GM23338 (cell line): ENCODE data around the gene SMOC1. TPM values are rescaled to one million over a fixed set of nuclear protein-coding genes. Genes with fewer than 3 reads are reported as not detected.

Experiments
- ATAC-seq: fragments of 200-7000 bp; cut with Tn5 transposase; 3 replicates; pipeline ENCODE4 v1.9.1; 2020
- DNase-seq: peaks from one replicate; pipeline ENCODE4 v3.0.0-alpha.2; 2015; ENCODE audit warnings: low spot score
- H2AFZ ChIP-seq: fragments of 200-600 bp; sonication (generic); 2 replicates; pipeline ENCODE4 v1.8.0; 2016; ENCODE audit warnings: antibody characterized with exemption, mild to moderate bottlenecking, moderate library complexity
- H3F3A ChIP-seq: fragments of 200-600 bp; sonication (generic); replicated peaks from 2 replicates; pipeline ENCODE4 v1.8.0; 2017; ENCODE audit warnings: antibody characterized with exemption, mixed run types, low read depth
- H3K27ac ChIP-seq: fragments of 200-600 bp; sonication (generic); 2 replicates; pipeline ENCODE4 v1.6.1; 2016; ENCODE audit warnings: low read depth
- H3K27me3 ChIP-seq: fragments of 200-600 bp; sonication (generic); 2 replicates; pipeline ENCODE4 v1.8.0; 2016; ENCODE audit warnings: mild to moderate bottlenecking, mixed run types, moderate library complexity; ENCODE audit not compliant: insufficient read depth
- H3K36me3 ChIP-seq: fragments of 200-600 bp; sonication (generic); 2 replicates; pipeline ENCODE4 v1.8.0; 2016; ENCODE audit warnings: mild to moderate bottlenecking; ENCODE audit not compliant: insufficient read depth
- H3K4me1 ChIP-seq: fragments of 200-600 bp; sonication (generic); 2 replicates; pipeline ENCODE4 v1.8.0; 2016; ENCODE audit warnings: mild to moderate bottlenecking, moderate library complexity; ENCODE audit not compliant: insufficient read depth
- H3K4me2 ChIP-seq: fragments of 200-600 bp; sonication (generic); 2 replicates; pipeline ENCODE4 v1.7.1; 2017; ENCODE audit warnings: mixed run types
- H3K4me3 ChIP-seq: fragments of 200-600 bp; sonication (generic); 2 replicates; pipeline ENCODE4 v1.6.1; 2016; ENCODE audit warnings: mixed run types
- H3K79me2 ChIP-seq: fragments of 200-600 bp; sonication (generic); replicated peaks from 2 replicates; pipeline ENCODE4 v1.8.0; 2017; ENCODE audit warnings: mild to moderate bottlenecking; ENCODE audit not compliant: insufficient read depth
- H3K9me2 ChIP-seq: fragments of 200-600 bp; sonication (generic); 2 replicates; pipeline ENCODE4 v1.8.0; 2017; ENCODE audit not compliant: insufficient read depth
- H4K20me1 ChIP-seq: fragments of 200-600 bp; sonication (generic); replicated peaks from 2 replicates; pipeline ENCODE4 v1.8.0; 2017; ENCODE audit warnings: mild to moderate bottlenecking; ENCODE audit not compliant: insufficient read depth
- H3K27ac Mint-ChIP-seq: 2 replicates; pipeline ENCODE4 v1.8.0; 2020; ENCODE audit warnings: inconsistent platforms, mild to moderate bottlenecking, moderate library complexity, mixed read lengths
- H3K27me3 Mint-ChIP-seq: 3 replicates; pipeline ENCODE4 v1.8.0; 2022; ENCODE audit warnings: low read depth, mild to moderate bottlenecking, moderate library complexity, mixed read lengths, inconsistent platforms; ENCODE audit not compliant: insufficient read depth, poor library complexity
- H3K36me3 Mint-ChIP-seq: 3 replicates; pipeline ENCODE4 v1.8.0; 2021; ENCODE audit warnings: low read depth, mild to moderate bottlenecking, inconsistent platforms, moderate library complexity, mixed read lengths
- H3K4me1 Mint-ChIP-seq: 3 replicates; pipeline ENCODE4 v1.8.0; 2020; ENCODE audit warnings: mild to moderate bottlenecking, inconsistent platforms, mixed read lengths
- H3K4me3 Mint-ChIP-seq: 3 replicates; pipeline ENCODE4 v1.8.0; 2021; ENCODE audit warnings: moderate library complexity, mild to moderate bottlenecking, inconsistent platforms, mixed read lengths
- H3K9me3 Mint-ChIP-seq: 3 replicates; pipeline ENCODE4 v1.8.0; 2020; ENCODE audit warnings: moderate library complexity, mild to moderate bottlenecking, inconsistent platforms, mixed read lengths
- JUNB ChIP-seq: IDR thresholded peaks from one replicate; pipeline ENCODE4 v1.6.1; 2016; ENCODE audit warnings: antibody characterized with exemption; ENCODE audit not compliant: unreplicated experiment
- NANOG ChIP-seq: IDR thresholded peaks from 2 replicates; pipeline ENCODE4 v1.6.1; 2016; ENCODE audit warnings: antibody characterized with exemption, borderline replicate concordance
- ZNF331 ChIP-seq: fragments of 250-450 bp; sonication (Bioruptor Pico); IDR thresholded peaks from 2 replicates; pipeline ENCODE4 v1.5.0; 2020; ENCODE audit warnings: low read depth, mild to moderate bottlenecking, moderate library complexity
- polyA plus RNA-seq: library from polyadenylated mRNA; unstranded; fragments of >200 nt; fragmentation: Nextera tagmentation; extraction: Ambion mirVana; gene quantifications from 2 replicates; pipeline ENCODE4 v1.2.1, GENCODE V29; 2016
- total RNA-seq: library from RNA; depleted of rRNA; stranded (reverse); fragments of >200 nt; shearing (Covaris generic); gene quantifications from 2 replicates; pipeline ENCODE4 v1.2.3, GENCODE V29; 2014
- TF ChIP-seq, protein P1 (sequence below), 2 experiments: fragments of 200-600 bp in 1 of 2; sonication (generic) in 1 of 2; conservative IDR thresholded peaks; 2 replicates each; pipeline versions ENCODE4 v1.5.1 to v1.6.1; 2016 to 2017; ENCODE audit warnings: antibody characterized with exemption in 2 of 2, low read depth in 2 of 2, mild to moderate bottlenecking in 2 of 2, moderate library complexity in 1 of 2
- TF ChIP-seq, protein P2 (sequence below): fragments of 250-450 bp; sonication (Bioruptor Pico); IDR thresholded peaks from 2 replicates; pipeline ENCODE4 v1.5.0; 2020; ENCODE audit warnings: mild to moderate bottlenecking, moderate library complexity

SMOC1 gene
- total and polyA plus RNA-seq, 2 experiments from 2014 or later: 0.79 to 1.6 TPM

DNA sequence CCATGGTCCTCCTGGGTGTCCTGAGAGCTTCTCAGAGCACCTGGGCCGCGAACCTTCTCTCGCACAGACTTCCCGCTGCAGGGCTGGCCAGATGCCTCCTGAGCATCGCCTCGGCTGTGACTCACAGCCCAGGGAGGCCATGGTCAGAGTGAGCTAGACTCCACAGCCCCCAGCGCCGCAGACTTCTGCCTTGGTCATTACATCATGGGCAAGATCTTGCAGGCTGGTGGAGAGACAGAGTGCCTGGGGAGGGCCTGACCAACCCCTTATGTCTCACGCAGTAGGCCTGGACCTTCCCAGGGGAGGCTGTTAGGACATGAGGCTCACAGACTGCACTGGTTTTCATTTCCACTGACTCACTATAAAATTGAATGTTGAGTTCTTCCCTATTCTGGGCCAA is 41.8 kb downstream of the SMOC1 start:
- Mint-ChIP-seq H3K4me3 (no peak overlapping the region), H3K27ac (no peak overlapping the region), H3K36me3 (no peaks in the 10 kb centered on the region), H3K4me1 (peaks cover 11% of the 10 kb centered on the region), H3K9me3 (no peaks in the 10 kb centered on the region), H3K27me3 (peaks cover 2% of the 10 kb centered on the region)
- Histone ChIP-seq H4K20me1 (no peaks in the 10 kb centered on the region), H3K36me3 (no peaks in the 10 kb centered on the region), H3K9me2 (no peaks in the 10 kb centered on the region), H3K4me2 (no peak overlapping the region), H2AFZ (no peak overlapping the region), H3K27me3 (no peaks in the 10 kb centered on the region), H3K79me2 (no peaks in the 10 kb centered on the region), H3K27ac (no peak overlapping the region), H3K4me3 (no peak overlapping the region), H3K4me1 (no peaks in the 10 kb centered on the region), H3F3A (no peaks in the 10 kb centered on the region)
- no peak for ATAC-seq
- TF ChIP-seq ZNF331 (CRISPR knock-in tag) (no peak), JUNB (no peak), NANOG (no peak)
- TF ChIP-seq, protein P1, sequence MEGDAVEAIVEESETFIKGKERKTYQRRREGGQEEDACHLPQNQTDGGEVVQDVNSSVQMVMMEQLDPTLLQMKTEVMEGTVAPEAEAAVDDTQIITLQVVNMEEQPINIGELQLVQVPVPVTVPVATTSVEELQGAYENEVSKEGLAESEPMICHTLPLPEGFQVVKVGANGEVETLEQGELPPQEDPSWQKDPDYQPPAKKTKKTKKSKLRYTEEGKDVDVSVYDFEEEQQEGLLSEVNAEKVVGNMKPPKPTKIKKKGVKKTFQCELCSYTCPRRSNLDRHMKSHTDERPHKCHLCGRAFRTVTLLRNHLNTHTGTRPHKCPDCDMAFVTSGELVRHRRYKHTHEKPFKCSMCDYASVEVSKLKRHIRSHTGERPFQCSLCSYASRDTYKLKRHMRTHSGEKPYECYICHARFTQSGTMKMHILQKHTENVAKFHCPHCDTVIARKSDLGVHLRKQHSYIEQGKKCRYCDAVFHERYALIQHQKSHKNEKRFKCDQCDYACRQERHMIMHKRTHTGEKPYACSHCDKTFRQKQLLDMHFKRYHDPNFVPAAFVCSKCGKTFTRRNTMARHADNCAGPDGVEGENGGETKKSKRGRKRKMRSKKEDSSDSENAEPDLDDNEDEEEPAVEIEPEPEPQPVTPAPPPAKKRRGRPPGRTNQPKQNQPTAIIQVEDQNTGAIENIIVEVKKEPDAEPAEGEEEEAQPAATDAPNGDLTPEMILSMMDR (conservative IDR thresholded peaks at IDR 0.05; ENCODE audit: low read depth in 2 of 2): no peak
- TF ChIP-seq, protein P2, sequence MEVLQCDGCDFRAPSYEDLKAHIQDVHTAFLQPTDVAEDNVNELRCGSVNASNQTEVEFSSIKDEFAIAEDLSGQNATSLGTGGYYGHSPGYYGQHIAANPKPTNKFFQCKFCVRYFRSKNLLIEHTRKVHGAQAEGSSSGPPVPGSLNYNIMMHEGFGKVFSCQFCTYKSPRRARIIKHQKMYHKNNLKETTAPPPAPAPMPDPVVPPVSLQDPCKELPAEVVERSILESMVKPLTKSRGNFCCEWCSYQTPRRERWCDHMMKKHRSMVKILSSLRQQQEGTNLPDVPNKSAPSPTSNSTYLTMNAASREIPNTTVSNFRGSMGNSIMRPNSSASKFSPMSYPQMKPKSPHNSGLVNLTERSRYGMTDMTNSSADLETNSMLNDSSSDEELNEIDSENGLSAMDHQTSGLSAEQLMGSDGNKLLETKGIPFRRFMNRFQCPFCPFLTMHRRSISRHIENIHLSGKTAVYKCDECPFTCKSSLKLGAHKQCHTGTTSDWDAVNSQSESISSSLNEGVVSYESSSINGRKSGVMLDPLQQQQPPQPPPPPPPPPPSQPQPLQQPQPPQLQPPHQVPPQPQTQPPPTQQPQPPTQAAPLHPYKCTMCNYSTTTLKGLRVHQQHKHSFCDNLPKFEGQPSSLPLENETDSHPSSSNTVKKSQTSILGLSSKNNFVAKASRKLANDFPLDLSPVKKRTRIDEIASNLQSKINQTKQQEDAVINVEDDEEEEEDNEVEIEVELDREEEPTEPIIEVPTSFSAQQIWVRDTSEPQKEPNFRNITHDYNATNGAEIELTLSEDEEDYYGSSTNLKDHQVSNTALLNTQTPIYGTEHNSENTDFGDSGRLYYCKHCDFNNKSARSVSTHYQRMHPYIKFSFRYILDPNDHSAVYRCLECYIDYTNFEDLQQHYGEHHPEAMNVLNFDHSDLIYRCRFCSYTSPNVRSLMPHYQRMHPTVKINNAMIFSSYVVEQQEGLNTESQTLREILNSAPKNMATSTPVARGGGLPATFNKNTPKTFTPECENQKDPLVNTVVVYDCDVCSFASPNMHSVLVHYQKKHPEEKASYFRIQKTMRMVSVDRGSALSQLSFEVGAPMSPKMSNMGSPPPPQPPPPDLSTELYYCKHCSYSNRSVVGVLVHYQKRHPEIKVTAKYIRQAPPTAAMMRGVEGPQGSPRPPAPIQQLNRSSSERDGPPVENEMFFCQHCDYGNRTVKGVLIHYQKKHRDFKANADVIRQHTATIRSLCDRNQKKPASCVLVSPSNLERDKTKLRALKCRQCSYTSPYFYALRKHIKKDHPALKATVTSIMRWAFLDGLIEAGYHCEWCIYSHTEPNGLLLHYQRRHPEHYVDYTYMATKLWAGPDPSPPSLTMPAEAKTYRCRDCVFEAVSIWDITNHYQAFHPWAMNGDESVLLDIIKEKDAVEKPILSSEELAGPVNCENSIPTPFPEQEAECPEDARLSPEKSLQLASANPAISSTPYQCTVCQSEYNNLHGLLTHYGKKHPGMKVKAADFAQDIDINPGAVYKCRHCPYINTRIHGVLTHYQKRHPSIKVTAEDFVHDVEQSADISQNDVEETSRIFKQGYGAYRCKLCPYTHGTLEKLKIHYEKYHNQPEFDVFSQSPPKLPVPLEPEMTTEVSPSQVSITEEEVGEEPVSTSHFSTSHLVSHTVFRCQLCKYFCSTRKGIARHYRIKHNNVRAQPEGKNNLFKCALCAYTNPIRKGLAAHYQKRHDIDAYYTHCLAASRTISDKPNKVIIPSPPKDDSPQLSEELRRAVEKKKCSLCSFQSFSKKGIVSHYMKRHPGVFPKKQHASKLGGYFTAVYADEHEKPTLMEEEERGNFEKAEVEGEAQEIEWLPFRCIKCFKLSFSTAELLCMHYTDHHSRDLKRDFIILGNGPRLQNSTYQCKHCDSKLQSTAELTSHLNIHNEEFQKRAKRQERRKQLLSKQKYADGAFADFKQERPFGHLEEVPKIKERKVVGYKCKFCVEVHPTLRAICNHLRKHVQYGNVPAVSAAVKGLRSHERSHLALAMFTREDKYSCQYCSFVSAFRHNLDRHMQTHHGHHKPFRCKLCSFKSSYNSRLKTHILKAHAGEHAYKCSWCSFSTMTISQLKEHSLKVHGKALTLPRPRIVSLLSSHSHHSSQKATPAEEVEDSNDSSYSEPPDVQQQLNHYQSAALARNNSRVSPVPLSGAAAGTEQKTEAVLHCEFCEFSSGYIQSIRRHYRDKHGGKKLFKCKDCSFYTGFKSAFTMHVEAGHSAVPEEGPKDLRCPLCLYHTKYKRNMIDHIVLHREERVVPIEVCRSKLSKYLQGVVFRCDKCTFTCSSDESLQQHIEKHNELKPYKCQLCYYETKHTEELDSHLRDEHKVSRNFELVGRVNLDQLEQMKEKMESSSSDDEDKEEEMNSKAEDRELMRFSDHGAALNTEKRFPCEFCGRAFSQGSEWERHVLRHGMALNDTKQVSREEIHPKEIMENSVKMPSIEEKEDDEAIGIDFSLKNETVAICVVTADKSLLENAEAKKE (CRISPR knock-in tag): no peak
- DNase-seq: no peak
